ENCODE measurements around the gene GRK6.

The GRK6 gene

GRCh38 chr5:177427211-177427822 lies 841 bp downstream of the GRK6 start:
- no peak for DNase-seq (ENCODE audit: low spot score)

DNA sequence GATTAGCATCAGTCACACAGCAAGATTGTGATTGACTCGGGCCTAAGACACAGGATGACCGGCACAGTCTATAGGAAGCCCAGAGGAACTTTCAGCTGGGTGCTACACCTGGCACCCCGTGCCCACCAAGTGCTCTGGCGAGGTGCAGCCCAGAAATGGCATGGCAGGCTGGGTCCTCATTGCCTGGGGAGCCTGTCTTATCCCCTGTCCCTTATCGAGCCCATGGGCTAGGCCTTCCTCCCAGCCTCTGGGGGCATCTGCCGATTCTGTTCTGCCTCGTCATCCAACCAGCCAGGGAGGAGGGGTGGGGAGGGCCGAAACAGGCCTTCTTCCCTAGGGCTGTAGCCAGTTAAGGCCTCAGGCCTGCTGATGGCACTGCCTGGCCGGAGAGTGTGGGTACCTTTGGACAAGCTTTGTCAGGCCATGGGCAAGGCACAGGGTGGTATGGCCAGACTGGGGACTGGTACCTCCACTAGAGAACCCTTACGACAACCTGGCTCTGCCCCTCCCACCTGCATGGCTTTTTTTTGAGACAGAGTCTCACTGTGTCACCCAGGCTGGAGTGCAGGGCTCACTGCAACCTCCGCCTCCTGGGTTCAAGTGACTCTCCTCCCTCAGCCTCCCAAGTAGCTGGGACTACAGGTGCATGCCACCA lies 1.6 kb downstream of the GRK6 start:
- no peak for DNase-seq (ENCODE audit: low spot score)

- no peak for DNase-seq (ENCODE audit: low spot score)
Observed at GRCh38 chr5:177428574-177429217, 2.2 kb downstream of the GRK6 start.

DNA sequence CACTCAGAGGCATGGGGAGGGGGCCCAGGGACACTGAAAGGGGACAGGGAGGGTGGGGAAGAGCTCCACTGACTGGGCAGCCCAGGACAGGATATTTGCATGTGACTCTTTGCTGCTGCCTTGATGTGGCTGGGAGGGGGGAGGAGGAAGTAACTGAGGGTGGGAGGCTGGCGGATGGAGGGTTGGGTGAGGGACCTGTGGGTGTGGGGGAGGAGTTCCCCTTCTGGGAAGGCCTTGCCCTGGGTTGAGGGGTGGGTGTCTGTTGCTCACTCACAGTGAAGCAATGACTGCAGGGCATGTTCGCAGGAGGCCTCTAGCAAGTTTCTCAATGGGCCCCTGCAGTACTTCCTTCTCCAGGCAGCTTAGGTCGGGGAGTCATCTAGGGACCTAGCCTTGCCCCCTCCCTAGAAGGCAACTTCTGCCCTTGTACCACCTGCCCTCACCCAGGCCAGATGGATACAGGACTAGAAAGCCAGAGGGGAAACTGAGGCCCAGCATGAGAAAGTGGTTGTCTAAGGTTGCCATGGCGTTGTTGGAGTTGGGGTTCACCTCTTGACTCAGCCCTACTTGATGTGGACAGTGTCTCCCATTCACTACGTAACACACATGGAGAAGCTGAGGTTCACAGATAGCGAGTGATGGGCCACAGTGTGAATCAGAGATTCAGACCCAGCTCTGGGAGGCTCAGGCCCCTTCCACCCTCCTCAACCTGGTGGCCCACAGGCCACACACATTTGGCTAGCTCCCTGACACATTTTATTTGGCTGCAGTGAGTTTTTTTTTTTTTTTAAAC lies 3.0 kb downstream of the GRK6 start:
- DNase-seq (ENCODE audit: low spot score) = no peak

- no peak for DNase-seq (ENCODE audit: low spot score)
Observed at GRCh38 chr5:177430140-177430951, 3.9 kb downstream of the GRK6 start.

- DNase-seq (ENCODE audit: low spot score) = no peak
Observed at GRCh38 chr5:177430972-177431316, 4.5 kb downstream of the GRK6 start.

GRCh38 chr5:177431317-177432142 lies 5.1 kb downstream of the GRK6 start:
- DNase-seq (ENCODE audit: low spot score) = no peak

- DNase-seq (ENCODE audit: low spot score) = no peak
Observed at GRCh38 chr5:177432143-177432838, 5.8 kb downstream of the GRK6 start.

DNA sequence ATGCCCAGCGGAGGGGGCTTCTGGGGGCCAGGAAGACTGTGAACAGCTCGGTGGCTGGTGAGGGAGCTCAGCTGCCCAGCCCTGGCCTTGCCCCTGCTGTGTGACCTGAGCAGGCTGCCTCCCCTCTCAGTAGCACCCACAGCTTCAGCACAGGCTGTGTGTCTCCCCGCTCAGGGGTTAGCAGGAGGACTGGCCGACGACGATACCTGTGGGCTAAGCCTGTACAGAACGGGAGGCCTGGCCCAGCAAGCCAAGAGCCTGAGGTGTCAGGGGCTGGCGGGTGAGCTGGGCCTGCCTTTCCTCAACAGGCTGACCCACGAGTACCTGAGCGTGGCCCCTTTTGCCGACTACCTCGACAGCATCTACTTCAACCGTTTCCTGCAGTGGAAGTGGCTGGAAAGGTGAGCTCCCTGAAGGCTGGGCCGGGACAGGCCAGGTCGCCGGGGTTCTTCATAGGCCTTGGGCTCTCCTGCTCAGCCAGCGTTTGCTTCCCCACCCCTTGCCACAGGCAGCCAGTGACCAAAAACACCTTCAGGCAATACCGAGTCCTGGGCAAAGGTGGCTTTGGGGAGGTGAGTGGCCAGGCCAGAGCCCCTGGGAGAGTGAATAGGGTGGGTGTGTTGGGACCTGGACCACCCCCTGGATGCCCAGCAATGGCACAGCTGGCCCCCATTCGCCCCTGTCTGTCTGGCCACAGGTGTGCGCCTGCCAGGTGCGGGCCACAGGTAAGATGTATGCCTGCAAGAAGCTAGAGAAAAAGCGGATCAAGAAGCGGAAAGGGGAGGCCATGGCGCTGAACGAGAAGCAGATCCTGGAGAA lies 6.6 kb downstream of the GRK6 start:
- no peak for DNase-seq (ENCODE audit: low spot score)

DNA sequence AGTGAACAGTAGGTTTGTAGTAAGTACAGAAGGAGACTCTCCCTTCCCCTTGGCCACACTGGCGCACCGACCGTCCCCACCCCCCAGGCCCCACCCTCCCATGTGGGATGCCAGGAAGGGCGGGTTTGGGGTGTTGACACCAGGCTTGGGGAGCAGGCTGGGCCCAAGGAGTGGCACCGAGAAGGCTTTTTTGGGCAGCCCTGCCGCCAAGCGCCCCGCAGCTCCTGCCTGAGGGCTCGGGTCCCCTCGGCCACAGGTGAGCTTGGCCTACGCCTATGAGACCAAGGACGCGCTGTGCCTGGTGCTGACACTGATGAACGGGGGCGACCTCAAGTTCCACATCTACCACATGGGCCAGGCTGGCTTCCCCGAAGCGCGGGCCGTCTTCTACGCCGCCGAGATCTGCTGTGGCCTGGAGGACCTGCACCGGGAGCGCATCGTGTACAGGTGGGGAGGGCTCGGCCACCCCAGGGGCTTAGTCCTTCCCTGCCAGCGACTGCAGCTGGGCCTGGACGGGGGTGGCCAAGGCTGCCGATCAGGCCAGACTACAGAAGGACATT lies 7.3 kb downstream of the GRK6 start:
- DNase-seq (ENCODE audit: low spot score) = no peak

GRCh38 chr5:177434437-177434836 lies 8.0 kb downstream of the GRK6 start:
- DNase-seq (ENCODE audit: low spot score) = no peak

DNA sequence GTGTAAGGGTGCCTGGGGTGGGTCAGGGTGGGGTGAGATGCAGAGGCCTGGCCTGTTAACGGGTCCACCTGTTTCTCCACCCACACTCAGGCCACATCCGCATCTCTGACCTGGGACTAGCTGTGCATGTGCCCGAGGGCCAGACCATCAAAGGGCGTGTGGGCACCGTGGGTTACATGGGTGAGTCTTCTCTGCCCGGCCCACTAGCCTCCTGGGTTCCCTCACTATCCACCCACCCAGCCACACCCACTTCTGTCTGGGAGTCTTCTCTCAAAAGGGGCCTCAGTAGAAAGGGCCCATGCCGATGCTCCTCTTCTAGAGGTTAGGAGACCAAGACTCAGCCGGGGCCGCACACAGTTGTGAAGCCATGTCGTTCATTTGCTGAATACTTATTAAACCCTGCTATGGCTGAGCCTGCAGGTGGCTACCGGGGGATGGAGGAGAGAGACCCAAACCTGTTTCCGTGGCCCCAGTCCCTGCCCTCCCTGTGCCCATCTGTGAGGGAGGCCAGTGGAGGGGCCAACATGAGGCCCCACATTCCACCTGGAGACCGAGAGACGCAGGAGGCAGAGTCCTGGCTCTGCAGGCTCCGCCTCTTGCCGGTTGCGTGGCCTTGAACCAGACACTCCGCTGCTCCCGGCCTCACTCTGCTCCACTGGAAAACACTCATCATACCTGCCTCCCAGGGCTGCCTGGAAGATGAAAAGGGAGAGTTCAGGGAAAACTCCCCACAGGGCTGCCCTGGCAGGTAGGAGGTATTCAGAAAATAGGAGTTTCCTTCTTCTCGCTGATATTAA lies 8.7 kb downstream of the GRK6 start:
- no peak for DNase-seq (ENCODE audit: low spot score)

DNA sequence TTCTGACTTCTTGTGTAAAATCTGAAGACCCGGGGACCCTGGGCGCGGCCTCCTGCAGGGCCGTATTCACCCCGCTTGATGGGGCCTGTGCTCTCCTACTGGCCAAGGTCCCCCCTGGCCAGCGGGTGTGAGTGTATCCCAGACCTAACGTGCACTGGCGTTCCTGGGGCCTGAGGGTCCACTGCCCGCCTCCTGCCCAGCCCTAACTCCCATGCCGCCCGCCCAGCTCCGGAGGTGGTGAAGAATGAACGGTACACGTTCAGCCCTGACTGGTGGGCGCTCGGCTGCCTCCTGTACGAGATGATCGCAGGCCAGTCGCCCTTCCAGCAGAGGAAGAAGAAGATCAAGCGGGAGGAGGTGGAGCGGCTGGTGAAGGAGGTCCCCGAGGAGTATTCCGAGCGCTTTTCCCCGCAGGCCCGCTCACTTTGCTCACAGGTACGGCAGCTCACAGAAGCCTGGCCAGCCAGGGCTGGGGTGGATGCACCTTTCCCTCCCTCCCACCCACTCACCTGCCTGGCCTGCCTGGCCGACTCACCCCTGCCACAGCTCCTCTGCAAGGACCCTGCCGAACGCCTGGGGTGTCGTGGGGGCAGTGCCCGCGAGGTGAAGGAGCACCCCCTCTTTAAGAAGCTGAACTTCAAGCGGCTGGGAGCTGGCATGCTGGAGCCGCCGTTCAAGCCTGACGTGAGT lies 9.5 kb downstream of the GRK6 start:
- DNase-seq (ENCODE audit: low spot score) = no peak

DNA sequence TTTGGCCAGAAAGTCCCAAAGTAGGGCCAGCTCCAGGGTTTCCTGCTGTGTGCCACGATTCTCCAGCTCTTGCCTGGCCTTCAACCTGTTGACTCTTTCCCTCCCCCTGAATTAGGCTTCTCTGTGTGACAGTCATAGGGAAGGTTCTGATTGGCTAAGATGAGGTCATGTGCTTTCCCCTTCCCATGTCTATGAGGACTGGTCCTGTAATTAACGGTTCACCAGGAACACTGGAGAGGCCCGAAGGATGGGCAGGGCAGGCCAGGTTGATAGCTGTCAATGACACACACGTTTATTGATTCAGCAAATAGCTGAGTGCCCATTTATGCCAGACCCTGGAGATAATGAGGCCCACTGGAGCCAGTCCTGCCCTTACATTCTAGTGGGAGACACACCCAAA lies 11.1 kb downstream of the GRK6 start:
- DNase-seq (ENCODE audit: low spot score) = no peak

DNA sequence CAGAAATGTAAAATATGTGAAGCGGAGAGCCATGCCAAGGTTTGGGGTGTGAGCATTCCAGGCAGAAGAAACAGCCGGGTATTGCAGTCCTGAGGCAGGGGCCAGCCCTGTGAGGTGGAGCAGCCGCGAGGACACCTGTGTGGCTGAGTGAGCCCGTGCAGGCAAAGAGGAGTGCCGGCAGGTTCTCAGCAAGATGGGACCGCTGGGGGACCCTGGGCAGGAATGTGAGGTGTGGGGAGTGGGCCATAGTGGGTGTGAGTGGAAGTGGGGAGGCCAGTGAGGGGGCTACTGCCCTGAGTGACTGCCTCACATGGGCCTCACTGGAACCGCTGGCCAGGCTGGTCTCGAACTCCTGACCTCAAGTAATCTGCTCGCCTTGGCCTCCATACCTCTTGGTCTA lies 12.0 kb downstream of the GRK6 start:
- DNase-seq (ENCODE audit: low spot score) = no peak

- DNase-seq (ENCODE audit: low spot score) = no peak
Observed at GRCh38 chr5:177439518-177440053, 13.1 kb downstream of the GRK6 start.

DNA sequence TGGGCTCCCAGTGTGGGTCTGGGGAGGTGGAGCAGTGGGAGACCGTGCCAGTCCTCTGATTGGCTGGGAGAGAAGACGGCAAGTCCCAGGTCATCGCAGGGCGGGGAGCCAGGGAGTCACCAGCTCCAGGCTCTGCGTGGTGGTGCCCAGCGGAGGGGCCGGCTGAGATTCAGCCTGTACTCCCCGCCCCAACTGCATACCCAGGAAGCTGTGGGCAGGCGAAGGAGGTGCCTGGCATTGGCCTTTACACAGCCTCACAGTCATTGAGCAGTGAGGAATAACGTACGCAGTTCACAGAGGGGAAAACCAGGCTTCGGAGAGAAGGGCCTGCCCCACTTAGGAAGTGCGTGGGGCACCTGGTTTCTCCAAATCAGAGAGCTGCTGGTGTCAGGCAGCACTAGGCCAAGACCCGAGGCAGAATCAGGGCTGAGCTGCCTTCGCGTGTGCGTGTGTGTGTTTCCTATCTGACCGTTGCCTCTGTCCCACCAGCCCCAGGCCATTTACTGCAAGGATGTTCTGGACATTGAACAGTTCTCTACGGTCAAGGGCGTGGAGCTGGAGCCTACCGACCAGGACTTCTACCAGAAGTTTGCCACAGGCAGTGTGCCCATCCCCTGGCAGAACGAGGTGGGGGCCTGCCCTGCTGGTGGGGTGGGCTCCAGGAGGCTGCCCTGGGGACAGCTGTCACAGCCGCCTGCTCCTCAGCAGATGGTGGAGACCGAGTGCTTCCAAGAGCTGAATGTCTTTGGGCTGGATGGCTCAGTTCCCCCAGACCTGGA lies 13.9 kb downstream of the GRK6 start:
- no peak for DNase-seq (ENCODE audit: low spot score)
